DOHH2 (cell line): ENCODE measurements around the gene WTIP.
"Not testable (repeated sequence)": the region's sequence is repeated elsewhere in the genome, so short reads cannot be mapped to it uniquely, and the experiment has no call there.

Source experiments
- EZH2phosphoT487 ChIP-seq: fragments of 200-600 bp; sonication (generic); IDR thresholded peaks from 2 replicates; pipeline ENCODE4 v1.6.1; 2017; ENCODE audit warnings: borderline replicate concordance, mild to moderate bottlenecking, antibody characterized with exemption, low read length, moderate library complexity, mixed read lengths
- TF ChIP-seq, protein P1 (sequence below): fragments of 200-600 bp; sonication (generic); IDR thresholded peaks from one replicate; pipeline ENCODE4 v1.5.1; 2014; ENCODE audit warnings: antibody characterized with exemption, mild to moderate bottlenecking, low read depth, low read length; ENCODE audit not compliant: poor library complexity, severe bottlenecking

GRCh38 chr19:34510904-34511303, 29.3 kb downstream of the WTIP start:
- TF ChIP-seq, protein P1, sequence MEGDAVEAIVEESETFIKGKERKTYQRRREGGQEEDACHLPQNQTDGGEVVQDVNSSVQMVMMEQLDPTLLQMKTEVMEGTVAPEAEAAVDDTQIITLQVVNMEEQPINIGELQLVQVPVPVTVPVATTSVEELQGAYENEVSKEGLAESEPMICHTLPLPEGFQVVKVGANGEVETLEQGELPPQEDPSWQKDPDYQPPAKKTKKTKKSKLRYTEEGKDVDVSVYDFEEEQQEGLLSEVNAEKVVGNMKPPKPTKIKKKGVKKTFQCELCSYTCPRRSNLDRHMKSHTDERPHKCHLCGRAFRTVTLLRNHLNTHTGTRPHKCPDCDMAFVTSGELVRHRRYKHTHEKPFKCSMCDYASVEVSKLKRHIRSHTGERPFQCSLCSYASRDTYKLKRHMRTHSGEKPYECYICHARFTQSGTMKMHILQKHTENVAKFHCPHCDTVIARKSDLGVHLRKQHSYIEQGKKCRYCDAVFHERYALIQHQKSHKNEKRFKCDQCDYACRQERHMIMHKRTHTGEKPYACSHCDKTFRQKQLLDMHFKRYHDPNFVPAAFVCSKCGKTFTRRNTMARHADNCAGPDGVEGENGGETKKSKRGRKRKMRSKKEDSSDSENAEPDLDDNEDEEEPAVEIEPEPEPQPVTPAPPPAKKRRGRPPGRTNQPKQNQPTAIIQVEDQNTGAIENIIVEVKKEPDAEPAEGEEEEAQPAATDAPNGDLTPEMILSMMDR, result not testable (repeated sequence)
- TF ChIP-seq EZH2phosphoT487, result not testable (repeated sequence)
